ENCODE results near the gene RASGRF1.

GRCh38 chr15:78951841-78952238 is 138.7 kb downstream of the RASGRF1 start:
- TF ChIP-seq CTCF (IDR thresholded peaks at IDR 0.05) (no peak), POLR2A (IDR thresholded peaks at IDR 0.05) (no peak), POLR2AphosphoS5 (IDR thresholded peaks at IDR 0.05; ENCODE audit: insufficient read depth in 1 of 2, low read depth in 1 of 2) (no peak)
